GM19240 (cell line): ENCODE results near the gene TRIM28.

Source experiments
- DNase-seq: peaks from one replicate; pipeline ENCODE4 v3.0.0; 2011; ENCODE audit warnings: low spot score; ENCODE audit not compliant: insufficient read length

The TRIM28 gene

GRCh38 chr19:58548859-58549663 lies 5.2 kb downstream of the TRIM28 start:
- no peak for DNase-seq

- DNase-seq: no peak
Observed at GRCh38 chr19:58549664-58550361, 5.9 kb downstream of the TRIM28 start.

GRCh38 chr19:58550362-58551122 lies 6.7 kb downstream of the TRIM28 start:
- DNase-seq: no peak

- no peak for DNase-seq
Observed at GRCh38 chr19:58551123-58551497, 7.2 kb downstream of the TRIM28 start.

GRCh38 chr19:58551577-58552471 lies 8.0 kb downstream of the TRIM28 start:
- DNase-seq: no peak

- no peak for DNase-seq
Observed at GRCh38 chr19:58552655-58553054, 8.8 kb downstream of the TRIM28 start.

GRCh38 chr19:58553799-58554493 lies 10.1 kb downstream of the TRIM28 start:
- DNase-seq: no peak

- peak; percentile 93 for DNase-seq
Observed at GRCh38 chr19:58554494-58555368, 10.9 kb downstream of the TRIM28 start, which contains the start of gene CHMP2A. TSS of gene CHMP2A (minus strand) at chr19:58555105. CDS start at chr19:58554212, 893 bp downstream.

GRCh38 chr19:58555369-58555885 lies 11.6 kb downstream of the TRIM28 start:
- DNase-seq: no peak

- DNase-seq: no peak
Observed at GRCh38 chr19:58555920-58556621, 12.2 kb downstream of the TRIM28 start.

GRCh38 chr19:58556622-58557220 lies 12.9 kb downstream of the TRIM28 start:
- DNase-seq: no peak

- no peak for DNase-seq
Observed at GRCh38 chr19:58557221-58558065, 13.6 kb downstream of the TRIM28 start.

- DNase-seq: no peak
Observed at GRCh38 chr19:58558066-58558622, 14.3 kb downstream of the TRIM28 start, which contains the start of gene UBE2M. TSS of gene UBE2M (minus strand) at chr19:58558611. CDS start at chr19:58558381, 230 bp downstream.

GRCh38 chr19:58558623-58559274 lies 14.9 kb downstream of the TRIM28 start:
- peak; percentile 85 for DNase-seq

- DNase-seq: peak; percentile 97
Observed at GRCh38 chr19:58559275-58560006, 15.6 kb downstream of the TRIM28 start.
